Renal cortex interstitium (tissue), 3 donors: ENCODE measurements around the gene ODF2. TPM values are rescaled to one million over a fixed set of nuclear protein-coding genes. Genes with fewer than 3 reads are reported as not detected.

Experiments used
- polyA plus RNA-seq, 3 donors: library from polyadenylated mRNA; unstranded; fragments of 120-200 nt; gene quantifications; one replicate each; pipeline ENCODE4 v1.2.1, GENCODE V29; 2013; ENCODE audit not compliant: insufficient read length in 3 of 3

Gene ODF2
- polyA plus RNA-seq, 3 donors, result 46.9 to 51.8 (median 49.9) TPM

Other genes with a start within 250 kb of the ODF2 start
- gene GOLGA2, start 180.0 kb upstream of the ODF2 start, polyA plus RNA-seq, result 100 to 1,000 TPM in 1 of 3 donors, 10 to 100 TPM in 2; 72.9 to 115 (median 81.4) TPM
- gene SWI5, start 179.7 kb upstream of the ODF2 start, polyA plus RNA-seq, result 10 to 100 TPM; 29.3 to 34.2 (median 30.3) TPM
- 10 to 100 TPM; 40.0 to 42.5 (median 42.0) TPM for gene TRUB2, start 133.6 kb upstream of the ODF2 start, polyA plus RNA-seq
- gene COQ4, start 133.2 kb upstream of the ODF2 start, polyA plus RNA-seq, result 10 to 100 TPM; 57.3 to 96.9 (median 68.8) TPM
- 10 to 100 TPM; 15.3 to 22.7 (median 21.7) TPM for gene SLC27A4, start 115.5 kb upstream of the ODF2 start, polyA plus RNA-seq
- gene URM1, start 84.6 kb upstream of the ODF2 start, polyA plus RNA-seq, result 10 to 100 TPM; 54.6 to 62.9 (median 55.4) TPM
- gene CERCAM, start 35.1 kb upstream of the ODF2 start, polyA plus RNA-seq, result 10 to 100 TPM; 30.6 to 48.0 (median 45.5) TPM
- gene GLE1, start 48.7 kb downstream of the ODF2 start, polyA plus RNA-seq, result 10 to 100 TPM; 28.5 to 33.8 (median 28.9) TPM
- 100 to 1,000 TPM; 329 to 433 (median 374) TPM for gene SPTAN1, start 96.6 kb downstream of the ODF2 start, polyA plus RNA-seq
- 10 to 100 TPM; 51.3 to 81.2 (median 77.3) TPM for gene DYNC2I2, start 200.8 kb downstream of the ODF2 start, polyA plus RNA-seq
- 100 to 1,000 TPM; 503 to 755 (median 654) TPM for gene SET, start 233.2 kb downstream of the ODF2 start, polyA plus RNA-seq
- gene PKN3, start 246.5 kb downstream of the ODF2 start, polyA plus RNA-seq, result 10 to 100 TPM; 11.6 to 14.0 (median 12.8) TPM